IPS DF 4.7 (cell line): ENCODE results near the gene KCNQ1.

Source experiments
- DNase-seq: peaks from one replicate; pipeline ENCODE4 v3.0.0-alpha.2; 2013; ENCODE audit warnings: low spot score; ENCODE audit errors: extremely low read depth

The KCNQ1 gene

GRCh38 chr11:2679011-2679676, 234.3 kb downstream of the KCNQ1 start:
- DNase-seq, result no peak

GRCh38 chr11:2681408-2682145, 236.8 kb downstream of the KCNQ1 start:
- no peak for DNase-seq

- no peak for DNase-seq
Measured at GRCh38 chr11:2683806-2684205, 239.0 kb downstream of the KCNQ1 start.

GRCh38 chr11:2684581-2684980, 239.8 kb downstream of the KCNQ1 start:
- DNase-seq, result no peak

GRCh38 chr11:2685051-2685450, 240.2 kb downstream of the KCNQ1 start:
- DNase-seq, result no peak

GRCh38 chr11:2685566-2686359, 241.0 kb downstream of the KCNQ1 start:
- DNase-seq, result no peak

- DNase-seq, result no peak
Measured at GRCh38 chr11:2686360-2687222, 241.8 kb downstream of the KCNQ1 start.

GRCh38 chr11:2687223-2687530, 242.4 kb downstream of the KCNQ1 start:
- DNase-seq, result no peak

GRCh38 chr11:2687782-2688191, 243.0 kb downstream of the KCNQ1 start:
- DNase-seq, result no peak

- DNase-seq, result no peak
Measured at GRCh38 chr11:2688381-2689231, 243.8 kb downstream of the KCNQ1 start.

GRCh38 chr11:2689651-2690575, 245.1 kb downstream of the KCNQ1 start:
- no peak for DNase-seq

GRCh38 chr11:2690596-2691354, 246.0 kb downstream of the KCNQ1 start:
- no peak for DNase-seq

GRCh38 chr11:2691355-2691761, 246.6 kb downstream of the KCNQ1 start:
- DNase-seq, result no peak

GRCh38 chr11:2691991-2692875, 247.4 kb downstream of the KCNQ1 start:
- DNase-seq, result no peak

GRCh38 chr11:2693271-2694261, 248.8 kb downstream of the KCNQ1 start:
- peak; percentile 93 for DNase-seq

- DNase-seq, result no peak
Measured at GRCh38 chr11:2694495-2694894, 249.7 kb downstream of the KCNQ1 start.
